OCI-LY3 (cell line): ENCODE results near the gene CACTIN.

Experiments used
- H2AFZ ChIP-seq: fragments of 200-600, 300-600 bp; shearing (Covaris generic); 2 replicates; pipeline ENCODE4 v1.6.0; 2014; ENCODE audit warnings: antibody characterized with exemption, low read depth, low read length
- H3K27ac ChIP-seq: fragments of 200-600, 300-600 bp; sonication (generic); 2 replicates; pipeline ENCODE4 v1.5.1; 2014; ENCODE audit warnings: mild to moderate bottlenecking, low read length, moderate library complexity, mixed read lengths
- H3K27me3 ChIP-seq: fragments of 200-600, 300-600 bp; sonication (generic); 2 replicates; pipeline ENCODE4 v1.6.1; 2014; ENCODE audit warnings: low read depth, low read length, mixed read lengths
- H3K36me3 ChIP-seq: fragments of 200-600, 300-600 bp; sonication (generic); replicated peaks from 2 replicates; pipeline ENCODE3; 2014; ENCODE audit warnings: low read depth, low read length, mixed read lengths
- H3K4me1 ChIP-seq: fragments of 300-600, 200-600 bp; sonication (generic); 2 replicates; pipeline ENCODE4 v1.6.1; 2014; ENCODE audit warnings: low read length, mixed read lengths
- H3K4me2 ChIP-seq: fragments of 200-600, 300-600 bp; sonication (generic); 2 replicates; pipeline ENCODE4 v1.6.1; 2014; ENCODE audit warnings: low read length, mixed read lengths
- H3K4me3 ChIP-seq: fragments of 300-600, 200-600 bp; sonication (generic); 2 replicates; pipeline ENCODE4 v1.5.1; 2014; ENCODE audit warnings: antibody characterized with exemption, mild to moderate bottlenecking, low read length, moderate library complexity
- H3K79me2 ChIP-seq: fragments of 300-600, 200-600 bp; shearing (Covaris generic); 2 replicates; pipeline ENCODE4 v1.6.1; 2014; ENCODE audit warnings: mild to moderate bottlenecking, low read length, mixed read lengths
- H3K9ac ChIP-seq: fragments of 300-600, 200-600 bp; shearing (Covaris generic); 2 replicates; pipeline ENCODE4 v1.6.0; 2014; ENCODE audit warnings: mild to moderate bottlenecking, low read length, moderate library complexity
- H3K9me3 ChIP-seq: fragments of 200-600, 300-600 bp; shearing (Covaris generic); 2 replicates; pipeline ENCODE4 v1.6.1; 2014; ENCODE audit warnings: low read length, mixed read lengths; ENCODE audit not compliant: insufficient read depth
- H4K20me1 ChIP-seq: fragments of 200-600, 300-600 bp; sonication (generic); 2 replicates; pipeline ENCODE4 v1.6.1; 2016; ENCODE audit warnings: low read length, mixed read lengths; ENCODE audit not compliant: insufficient read depth
- EZH2phosphoT487 ChIP-seq: fragments of 200-600 bp; shearing (Covaris generic); IDR thresholded peaks from 2 replicates; pipeline ENCODE4 v1.6.1; 2018; ENCODE audit warnings: antibody characterized with exemption, mixed run types, low read depth
- TF ChIP-seq, protein P1 (sequence below): fragments of 200-600, 300-600 bp; sonication (generic); IDR thresholded peaks from 2 replicates; pipeline ENCODE4 v1.5.1; 2014; ENCODE audit warnings: antibody characterized with exemption, low read length, low read depth

Gene CACTIN

DNA sequence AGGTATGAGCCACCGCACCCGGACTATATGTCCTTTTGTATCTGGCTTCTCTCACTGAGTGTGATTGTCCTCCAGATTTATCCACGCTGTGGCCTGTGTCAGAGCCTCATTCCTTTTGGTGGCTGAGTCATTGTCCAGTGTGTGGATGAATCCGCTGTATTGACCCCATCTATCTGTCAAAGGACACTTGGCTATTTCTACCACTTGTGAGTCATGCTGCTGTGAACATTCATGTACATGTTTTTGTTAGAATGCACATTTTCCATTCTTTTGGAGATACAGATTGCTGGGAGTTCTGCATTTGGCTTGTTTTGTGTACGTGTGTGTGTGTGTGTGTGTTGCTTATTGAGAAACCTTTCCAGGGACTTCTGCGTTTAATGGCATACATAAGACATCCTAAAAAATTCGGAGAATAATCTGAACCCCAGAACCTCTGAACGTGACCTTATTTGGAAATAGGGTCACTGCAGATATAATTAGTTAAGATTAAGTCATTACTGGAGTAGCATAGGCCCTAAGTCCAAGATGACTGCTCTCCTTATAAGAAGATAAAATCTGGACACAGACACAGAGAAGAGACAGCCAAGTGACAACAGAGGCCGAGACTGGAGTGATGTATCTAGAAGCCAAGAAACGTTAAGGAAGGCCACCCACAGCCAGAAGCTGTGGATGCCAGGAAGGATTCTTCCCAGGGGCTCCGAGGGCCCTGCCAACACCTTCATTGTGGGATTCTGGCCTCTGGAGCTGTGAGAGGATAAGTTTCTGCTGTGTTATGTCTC is 46.2 kb downstream of the CACTIN start:
- no peak overlapping the region for H2AFZ ChIP-seq
- peaks cover 7% of the 10 kb centered on the region for H3K36me3 ChIP-seq
- no peak overlapping the region for H3K9ac ChIP-seq
- H3K4me3 ChIP-seq, result no peak overlapping the region
- H3K27me3 ChIP-seq, result no peaks in the 10 kb centered on the region
- no peak overlapping the region for H3K4me2 ChIP-seq
- H4K20me1 ChIP-seq, result no peaks in the 10 kb centered on the region
- H3K27ac ChIP-seq, result no peak overlapping the region
- H3K4me1 ChIP-seq, result no peaks in the 10 kb centered on the region
- TF ChIP-seq, protein P1, sequence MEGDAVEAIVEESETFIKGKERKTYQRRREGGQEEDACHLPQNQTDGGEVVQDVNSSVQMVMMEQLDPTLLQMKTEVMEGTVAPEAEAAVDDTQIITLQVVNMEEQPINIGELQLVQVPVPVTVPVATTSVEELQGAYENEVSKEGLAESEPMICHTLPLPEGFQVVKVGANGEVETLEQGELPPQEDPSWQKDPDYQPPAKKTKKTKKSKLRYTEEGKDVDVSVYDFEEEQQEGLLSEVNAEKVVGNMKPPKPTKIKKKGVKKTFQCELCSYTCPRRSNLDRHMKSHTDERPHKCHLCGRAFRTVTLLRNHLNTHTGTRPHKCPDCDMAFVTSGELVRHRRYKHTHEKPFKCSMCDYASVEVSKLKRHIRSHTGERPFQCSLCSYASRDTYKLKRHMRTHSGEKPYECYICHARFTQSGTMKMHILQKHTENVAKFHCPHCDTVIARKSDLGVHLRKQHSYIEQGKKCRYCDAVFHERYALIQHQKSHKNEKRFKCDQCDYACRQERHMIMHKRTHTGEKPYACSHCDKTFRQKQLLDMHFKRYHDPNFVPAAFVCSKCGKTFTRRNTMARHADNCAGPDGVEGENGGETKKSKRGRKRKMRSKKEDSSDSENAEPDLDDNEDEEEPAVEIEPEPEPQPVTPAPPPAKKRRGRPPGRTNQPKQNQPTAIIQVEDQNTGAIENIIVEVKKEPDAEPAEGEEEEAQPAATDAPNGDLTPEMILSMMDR, result no peak
- TF ChIP-seq EZH2phosphoT487, result no peak
- no peaks in the 10 kb centered on the region for H3K9me3 ChIP-seq
- no peaks in the 10 kb centered on the region for H3K79me2 ChIP-seq

DNA sequence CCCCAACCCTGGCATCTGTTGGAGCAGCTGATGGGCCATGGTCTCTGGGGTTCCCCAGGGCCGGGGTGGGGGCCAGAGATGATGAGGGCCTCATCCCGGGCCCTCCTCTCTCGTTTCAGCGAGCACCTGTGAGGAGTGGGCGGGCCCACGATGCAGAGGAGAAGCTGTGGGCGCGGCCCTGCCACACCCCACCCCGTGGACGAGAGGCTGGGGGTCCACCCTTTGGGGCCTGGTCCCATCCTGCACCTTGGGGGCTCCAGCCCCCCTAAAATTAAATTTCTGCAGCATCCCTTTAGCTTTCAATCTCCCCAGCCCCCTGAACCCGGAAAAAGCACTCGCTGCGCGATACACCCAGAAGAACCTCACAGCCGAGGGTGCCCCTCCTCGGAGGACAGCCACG is 48.2 kb downstream of the CACTIN start:
- H3K27me3 ChIP-seq, result no peaks in the 10 kb centered on the region
- H3K9me3 ChIP-seq, result no peaks in the 10 kb centered on the region
- H4K20me1 ChIP-seq, result peaks cover 5% of the 10 kb centered on the region; the same call in 1 of the 2 replicates
- no peak overlapping the region for H2AFZ ChIP-seq
- no peak overlapping the region for H3K4me3 ChIP-seq
- peaks cover 6% of the 10 kb centered on the region for H3K4me1 ChIP-seq
- H3K4me2 ChIP-seq, result no peak overlapping the region
- TF ChIP-seq, protein P1, result no peak
- TF ChIP-seq EZH2phosphoT487, result no peak
- peaks cover 6% of the 10 kb centered on the region; the same call in 1 of the 2 replicates for H3K79me2 ChIP-seq
- no peak overlapping the region for H3K9ac ChIP-seq
- no peak overlapping the region for H3K27ac ChIP-seq
- peaks cover 11% of the 10 kb centered on the region for H3K36me3 ChIP-seq

DNA sequence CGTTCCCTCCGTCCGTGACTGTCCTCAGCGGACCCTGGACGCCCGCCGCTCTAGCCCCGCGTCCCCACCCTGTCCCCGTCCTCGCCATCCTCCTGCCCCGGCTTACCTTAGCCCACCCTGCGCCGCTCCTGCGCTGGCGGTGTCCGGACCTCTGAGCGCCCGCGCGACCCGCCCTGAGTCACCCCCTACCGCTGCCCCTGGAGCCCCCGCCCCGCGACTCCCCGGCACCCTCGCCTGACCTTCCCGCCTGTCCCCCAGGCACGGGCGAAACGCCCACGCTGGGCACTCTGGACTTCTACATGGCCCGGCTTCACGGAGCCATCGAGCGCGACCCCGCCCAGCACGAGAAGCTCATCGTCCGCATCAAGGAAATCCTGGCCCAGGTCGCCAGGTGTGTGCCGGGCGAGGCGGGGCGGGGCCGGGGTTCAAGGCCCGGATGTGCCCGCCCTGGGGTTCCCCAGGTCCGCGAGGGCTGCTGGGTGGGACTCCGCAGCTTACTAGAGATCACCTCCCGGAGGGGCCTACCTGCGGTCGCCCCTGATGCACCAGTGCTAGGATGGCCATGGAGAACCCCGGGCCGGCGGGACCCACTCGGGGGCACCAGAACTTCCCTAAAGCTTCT is 48.8 kb downstream of the CACTIN start:
- Histone ChIP-seq H3K4me1 (peaks cover 6% of the 10 kb centered on the region), H3K4me2 (no peak overlapping the region), H3K79me2 (peaks cover 8% of the 10 kb centered on the region; the same call in 1 of the 2 replicates), H4K20me1 (peaks cover 5% of the 10 kb centered on the region; the same call in 1 of the 2 replicates), H3K27me3 (no peaks in the 10 kb centered on the region), H3K9ac (no peak overlapping the region), H3K9me3 (no peaks in the 10 kb centered on the region), H3K27ac (no peak overlapping the region), H2AFZ (no peak overlapping the region), H3K36me3 (peaks cover 11% of the 10 kb centered on the region), H3K4me3 (no peak overlapping the region)
- TF ChIP-seq EZH2phosphoT487, result no peak
- TF ChIP-seq, protein P1, result no peak

DNA sequence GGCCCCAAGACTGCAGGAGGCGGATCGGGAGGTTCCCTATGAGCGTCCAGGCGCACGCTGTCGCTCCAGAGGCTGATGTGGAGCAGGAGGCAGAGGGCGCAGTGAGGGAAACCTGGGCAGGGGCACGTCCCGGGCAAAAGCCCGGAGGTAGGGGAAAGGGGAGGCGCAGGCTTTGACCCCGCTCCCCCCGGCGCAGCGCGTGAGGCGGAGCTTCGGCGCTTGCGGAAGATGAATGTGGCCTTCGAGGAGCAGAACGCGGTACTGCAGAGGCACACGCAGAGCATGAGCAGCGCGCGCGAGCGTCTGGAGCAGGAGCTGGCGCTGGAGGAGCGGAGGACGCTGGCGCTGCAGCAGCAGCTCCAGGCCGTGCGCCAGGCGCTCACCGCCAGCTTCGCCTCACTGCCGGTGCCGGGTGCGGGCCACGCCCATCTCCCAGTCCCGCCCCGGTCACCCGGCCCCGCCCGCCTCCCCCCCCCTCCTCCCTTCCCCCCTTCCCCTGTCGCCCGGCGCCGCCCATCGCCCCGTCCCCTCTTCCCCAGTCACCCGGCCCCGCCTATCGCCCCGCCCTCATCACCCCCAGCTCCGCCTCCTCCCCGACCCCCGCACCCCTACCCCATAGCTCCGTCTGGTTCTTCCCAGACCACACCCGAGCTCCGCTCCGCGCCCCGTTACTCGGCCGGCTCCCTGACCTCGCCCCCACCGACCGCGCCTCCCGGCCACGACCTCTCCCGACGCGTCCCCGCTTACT is 49.7 kb downstream of the CACTIN start:
- peaks cover 5% of the 10 kb centered on the region; the same call in 1 of the 2 replicates for H4K20me1 ChIP-seq
- H3K27ac ChIP-seq, result no peak overlapping the region
- peaks cover 9% of the 10 kb centered on the region for H3K4me1 ChIP-seq
- no peak overlapping the region for H3K4me2 ChIP-seq
- H2AFZ ChIP-seq, result no peak overlapping the region
- no peaks in the 10 kb centered on the region for H3K9me3 ChIP-seq
- peaks cover 11% of the 10 kb centered on the region for H3K36me3 ChIP-seq
- peaks cover 8% of the 10 kb centered on the region; the same call in 1 of the 2 replicates for H3K79me2 ChIP-seq
- H3K4me3 ChIP-seq, result no peak overlapping the region
- no peaks in the 10 kb centered on the region for H3K27me3 ChIP-seq
- H3K9ac ChIP-seq, result no peak overlapping the region
- TF ChIP-seq, protein P1, result no peak
- TF ChIP-seq EZH2phosphoT487, result no peak
